ENCODE results near the gene FADS2.

GRCh38 chr11:61794579-61794978 is 33.5 kb upstream of the FADS2 start:
- no peak for TF ChIP-seq EZH2phosphoT487 (IDR thresholded peaks at IDR 0.05; ENCODE audit: insufficient read depth, low read depth)
- no peak for TF ChIP-seq EZH2 (IDR thresholded peaks at IDR 0.05; ENCODE audit: insufficient read depth, poor library complexity, severe bottlenecking)

Data from GM23248 (cell line).